H9 (cell line): Measurements from ENCODE around the gene JAKMIP3. TPM values are rescaled to one million over a fixed set of nuclear protein-coding genes. Genes with fewer than 3 reads are reported as not detected.
A peak's percentile ranks its signal among the peaks of the same experiment; 100 is the strongest.

ENCODE experiments used
- DNase-seq: peaks from one replicate; pipeline ENCODE4 v3.0.0-alpha.2; 2017
- H2AFZ ChIP-seq: one replicate; pipeline ENCODE4 v1.6.1; 2013; ENCODE audit warnings: mild to moderate bottlenecking, low read length, control low read depth, moderate library complexity
- H2AK5ac ChIP-seq: 2 replicates; pipeline ENCODE4 v1.6.1; 2013; ENCODE audit warnings: low read length, control low read depth, mixed read lengths; ENCODE audit not compliant: insufficient read length
- H2BK120ac ChIP-seq: one replicate; pipeline ENCODE4 v1.6.1; 2013; ENCODE audit warnings: low read depth, mild to moderate bottlenecking, low read length, control low read depth, inconsistent platforms; ENCODE audit not compliant: poor library complexity, severe bottlenecking
- H2BK12ac ChIP-seq: 2 replicates; pipeline ENCODE4 v1.6.1; 2013; ENCODE audit warnings: low read length, control low read depth, mixed read lengths, low read depth; ENCODE audit not compliant: insufficient read length
- H2BK15ac ChIP-seq: 2 replicates; pipeline ENCODE4 v1.6.1; 2013; ENCODE audit warnings: low read depth, low read length, control low read depth
- H2BK20ac ChIP-seq: one replicate; pipeline ENCODE4 v1.6.1; 2013; ENCODE audit warnings: low read depth, mild to moderate bottlenecking, low read length, control low read depth, inconsistent platforms; ENCODE audit not compliant: poor library complexity, severe bottlenecking
- H2BK5ac ChIP-seq: 2 replicates; pipeline ENCODE4 v1.6.1; 2013; ENCODE audit warnings: low read length, control low read depth, mixed read lengths; ENCODE audit not compliant: insufficient read length
- H3K14ac ChIP-seq: 2 replicates; pipeline ENCODE4 v1.6.1; 2013; ENCODE audit warnings: low read length, control low read depth; ENCODE audit not compliant: insufficient read depth
- H3K18ac ChIP-seq: 2 replicates; pipeline ENCODE4 v1.6.1; 2013; ENCODE audit warnings: low read depth, mild to moderate bottlenecking, mixed read lengths, low read length, control low read depth; ENCODE audit not compliant: insufficient read length
- H3K23ac ChIP-seq: 2 replicates; pipeline ENCODE4 v1.6.1; 2013; ENCODE audit warnings: low read length, control low read depth, mixed read lengths, low read depth; ENCODE audit not compliant: insufficient read length
- H3K23me2 ChIP-seq: 2 replicates; pipeline ENCODE4 v1.6.1; 2013; ENCODE audit warnings: low read depth, mild to moderate bottlenecking, mixed read lengths, low read length, control low read depth; ENCODE audit not compliant: insufficient read length, poor library complexity, severe bottlenecking
- H3K27ac ChIP-seq: 2 replicates; pipeline ENCODE4 v1.5.1; 2013; ENCODE audit warnings: low read length, control low read depth, mixed read lengths, low read depth; ENCODE audit not compliant: insufficient read length
- H3K27me3 ChIP-seq: 2 replicates; pipeline ENCODE4 v1.6.1; 2013; ENCODE audit warnings: low read length, control low read depth, inconsistent platforms; ENCODE audit not compliant: insufficient read depth
- H3K4ac ChIP-seq: 2 replicates; pipeline ENCODE4 v1.6.1; 2013; ENCODE audit warnings: low read depth, mild to moderate bottlenecking, control low read depth, inconsistent platforms, low read length, moderate library complexity
- H3K4me1 ChIP-seq: 2 replicates; pipeline ENCODE4 v1.6.1; 2013; ENCODE audit warnings: low read length, control low read depth, inconsistent platforms; ENCODE audit not compliant: insufficient read depth
- H3K4me2 ChIP-seq: 2 replicates; pipeline ENCODE4 v1.6.1; 2013; ENCODE audit warnings: low read length, control low read depth, mixed read lengths; ENCODE audit not compliant: insufficient read length, insufficient read depth
- H3K56ac ChIP-seq: 2 replicates; pipeline ENCODE4 v1.6.1; 2013; ENCODE audit warnings: low read depth, mild to moderate bottlenecking, mixed read lengths, low read length, control low read depth; ENCODE audit not compliant: insufficient read length
- H3K79me1 ChIP-seq: 2 replicates; pipeline ENCODE4 v1.6.1; 2013; ENCODE audit warnings: low read depth, mild to moderate bottlenecking, moderate library complexity, low read length, control low read depth, inconsistent platforms; ENCODE audit not compliant: insufficient read depth, poor library complexity, severe bottlenecking
- H3K79me2 ChIP-seq: 2 replicates; pipeline ENCODE4 v1.6.1; 2013; ENCODE audit warnings: low read length, control low read depth, inconsistent platforms; ENCODE audit not compliant: insufficient read depth
- H3K9ac ChIP-seq: 2 replicates; pipeline ENCODE4 v1.6.1; 2013; ENCODE audit warnings: low read length, control low read depth, mixed read lengths; ENCODE audit not compliant: insufficient read length; ENCODE audit errors: extremely low read depth
- H3K9me3 ChIP-seq: one replicate; pipeline ENCODE4 v1.6.1; 2013; ENCODE audit warnings: low read depth, low read length, inconsistent platforms; ENCODE audit not compliant: control insufficient read depth
- H3T11ph ChIP-seq: one replicate; pipeline ENCODE4 v1.6.1; 2013; ENCODE audit warnings: mild to moderate bottlenecking, low read length, control low read depth, inconsistent platforms
- H4K20me1 ChIP-seq: one replicate; pipeline ENCODE4 v1.6.1; 2013; ENCODE audit not compliant: control insufficient read depth, insufficient read length, insufficient read depth
- H4K5ac ChIP-seq: 2 replicates; pipeline ENCODE4 v1.6.1; 2013; ENCODE audit warnings: low read depth, mild to moderate bottlenecking, mixed read lengths, low read length, control low read depth; ENCODE audit not compliant: insufficient read length
- H4K8ac ChIP-seq: replicated peaks from 2 replicates; pipeline ENCODE4 v1.6.1; 2013; ENCODE audit warnings: low read length, control low read depth, mixed read lengths, low read depth; ENCODE audit not compliant: insufficient read length
- H4K91ac ChIP-seq: 2 replicates; pipeline ENCODE4 v1.6.1; 2013; ENCODE audit warnings: low read depth, mild to moderate bottlenecking, moderate library complexity, mixed read lengths, low read length, control low read depth; ENCODE audit not compliant: insufficient read length
- H3K27ac Mint-ChIP-seq, 3 experiments: 2 replicates in 2 of 3; 3 replicates in 1 of 3; pipeline ENCODE4 v1.8.0; 2020 to 2021; ENCODE audit warnings: mixed read lengths in 3 of 3, mild to moderate bottlenecking in 1 of 3, moderate library complexity in 1 of 3
- H3K27me3 Mint-ChIP-seq: 2 replicates; pipeline ENCODE4 v1.8.0; 2021; ENCODE audit warnings: low read depth, mild to moderate bottlenecking, moderate library complexity, mixed read lengths
- H3K36me3 Mint-ChIP-seq, 3 experiments: 2 replicates in 2 of 3; 3 replicates in 1 of 3; pipeline ENCODE4 v1.8.0; 2020 to 2021; ENCODE audit warnings: low read depth in 3 of 3, mixed read lengths in 3 of 3; ENCODE audit not compliant: insufficient read depth in 1 of 3
- H3K4me1 Mint-ChIP-seq, 2 experiments: 2 replicates each; pipeline ENCODE4 v1.8.0; 2020; ENCODE audit warnings: mixed read lengths in 2 of 2
- H3K4me3 Mint-ChIP-seq, 2 experiments: 2 replicates in 1 of 2; 3 replicates in 1 of 2; pipeline ENCODE4 v1.8.0; 2020 to 2021; ENCODE audit warnings: mild to moderate bottlenecking in 2 of 2, mixed read lengths in 2 of 2, moderate library complexity in 1 of 2
- H3K9me3 Mint-ChIP-seq, 2 experiments: 2 replicates in 1 of 2; 3 replicates in 1 of 2; pipeline ENCODE4 v1.8.0; 2020; ENCODE audit warnings: mild to moderate bottlenecking in 2 of 2, mixed read lengths in 2 of 2, moderate library complexity in 1 of 2
- WGBS: extraction: QIAGEN DNeasy Blood & Tissue Kit; methylation state at CpG from one replicate; pipeline ENCODE4 v1.1.7; 2013; ENCODE audit warnings: missing lambda C conversion rate, low lambda C conversion rate, mixed read lengths; ENCODE audit not compliant: insufficient read length; ENCODE audit errors: extremely low coverage; 5-methylcytosine and 5-hydroxymethylcytosine counted together
- total RNA-seq: library from RNA; stranded (reverse); gene quantifications from 2 replicates; pipeline ENCODE4 v1.2.1, GENCODE V29; 2021
- TF ChIP-seq, protein P1 (sequence below): fragments of 200-600 bp; sonication (generic); conservative IDR thresholded peaks from 3 replicates; pipeline ENCODE4 v1.8.0; 2021; ENCODE audit warnings: antibody characterized with exemption, mild to moderate bottlenecking

The JAKMIP3 gene
- total RNA-seq, 1 experiment from 2014 or later = 0.50 TPM

DNA sequence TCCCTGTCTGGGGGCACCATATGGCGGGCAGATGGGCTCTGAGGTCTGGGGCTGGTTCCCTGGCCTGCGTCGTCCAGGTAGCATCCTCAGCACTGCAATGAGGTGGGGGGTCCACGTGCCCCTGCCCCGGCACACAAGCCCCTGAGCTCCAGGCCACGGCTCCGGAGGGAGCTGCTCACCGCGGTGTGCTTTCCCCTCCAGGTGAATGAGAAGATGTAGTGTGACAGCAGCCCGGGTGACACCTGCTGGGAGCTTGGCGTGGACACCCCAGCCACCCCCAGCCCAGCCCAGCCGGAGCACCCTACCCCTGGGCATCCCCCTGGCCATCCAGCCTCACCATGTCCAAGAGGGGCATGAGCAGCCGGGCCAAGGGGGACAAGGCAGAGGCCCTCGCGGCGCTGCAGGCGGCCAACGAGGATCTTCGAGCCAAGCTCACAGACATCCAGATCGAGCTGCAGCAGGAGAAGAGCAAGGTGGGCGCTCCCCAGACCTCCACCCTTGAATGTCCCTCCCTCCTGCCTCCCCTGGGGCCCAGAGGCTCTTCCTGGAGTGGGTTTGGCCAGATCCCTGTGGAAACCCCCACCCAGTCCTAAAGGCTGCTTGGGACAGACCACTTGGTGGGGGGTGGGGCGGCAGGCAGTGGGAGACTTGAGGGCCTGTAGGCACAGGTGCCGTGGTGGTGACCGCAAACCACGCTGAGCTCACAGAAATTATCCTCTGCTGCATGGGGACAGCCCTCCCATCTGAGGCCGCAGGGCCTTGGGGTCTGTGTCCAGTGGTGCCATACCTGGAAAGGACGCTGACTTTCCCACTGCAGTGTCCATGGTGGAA is 38.9 kb downstream of the JAKMIP3 start:
- Histone ChIP-seq H3K56ac (no peak overlapping the region), H3K23ac (no peak overlapping the region), H4K20me1 (no peaks in the 10 kb centered on the region), H2BK15ac (no peak overlapping the region), H2AFZ (no peak overlapping the region), H4K5ac (no peak overlapping the region), H3K9ac (no peak overlapping the region), H3K27me3 (no peaks in the 10 kb centered on the region), H3K79me1 (no peaks in the 10 kb centered on the region), H2BK12ac (no peak overlapping the region), H2BK120ac (no peak overlapping the region), H3K23me2 (no peaks in the 10 kb centered on the region), H3K18ac (no peak overlapping the region), H3K4me2 (no peak overlapping the region), H2BK5ac (no peak overlapping the region), H3K14ac (0 out of 2 replicates have a peak overlapping the region, but pooled peaks have one; percentile 32), H2BK20ac (no peak overlapping the region), H3T11ph (no peak overlapping the region), H4K91ac (no peak overlapping the region), H3K27ac (no peak overlapping the region), H3K4ac (no peak overlapping the region), H4K8ac (no peak overlapping the region), H3K4me1 (no peaks in the 10 kb centered on the region), H2AK5ac (no peak overlapping the region), H3K79me2 (no peaks in the 10 kb centered on the region), H3K9me3 (no peaks in the 10 kb centered on the region)
- Mint-ChIP-seq H3K36me3 (peaks cover 0 to 2% (median 0%) of the 10 kb centered on the region in 3 experiments; a peak in 1 of 7 replicates), H3K27ac (no peak overlapping the region), H3K4me3 (no peak overlapping the region), H3K4me1 (no peaks in the 10 kb centered on the region), H3K9me3 (no peaks in the 10 kb centered on the region), H3K27me3 (peaks cover 1% of the 10 kb centered on the region; the same call in 1 of the 2 replicates)
- peak; percentile 20 for DNase-seq
- TF ChIP-seq, protein P1, sequence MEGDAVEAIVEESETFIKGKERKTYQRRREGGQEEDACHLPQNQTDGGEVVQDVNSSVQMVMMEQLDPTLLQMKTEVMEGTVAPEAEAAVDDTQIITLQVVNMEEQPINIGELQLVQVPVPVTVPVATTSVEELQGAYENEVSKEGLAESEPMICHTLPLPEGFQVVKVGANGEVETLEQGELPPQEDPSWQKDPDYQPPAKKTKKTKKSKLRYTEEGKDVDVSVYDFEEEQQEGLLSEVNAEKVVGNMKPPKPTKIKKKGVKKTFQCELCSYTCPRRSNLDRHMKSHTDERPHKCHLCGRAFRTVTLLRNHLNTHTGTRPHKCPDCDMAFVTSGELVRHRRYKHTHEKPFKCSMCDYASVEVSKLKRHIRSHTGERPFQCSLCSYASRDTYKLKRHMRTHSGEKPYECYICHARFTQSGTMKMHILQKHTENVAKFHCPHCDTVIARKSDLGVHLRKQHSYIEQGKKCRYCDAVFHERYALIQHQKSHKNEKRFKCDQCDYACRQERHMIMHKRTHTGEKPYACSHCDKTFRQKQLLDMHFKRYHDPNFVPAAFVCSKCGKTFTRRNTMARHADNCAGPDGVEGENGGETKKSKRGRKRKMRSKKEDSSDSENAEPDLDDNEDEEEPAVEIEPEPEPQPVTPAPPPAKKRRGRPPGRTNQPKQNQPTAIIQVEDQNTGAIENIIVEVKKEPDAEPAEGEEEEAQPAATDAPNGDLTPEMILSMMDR = no peak
- WGBS = no CpG with 5 or more reads among the region's 27 CpGs
